NT2/D1 (cell line): ENCODE data around the gene FSIP1.

Experiments
- SUZ12 ChIP-seq: IDR thresholded peaks from 2 replicates; pipeline ENCODE4 v1.6.1; 2011; ENCODE audit not compliant: insufficient read length, insufficient read depth; ENCODE audit errors: extremely low read depth
- YY1 ChIP-seq: IDR thresholded peaks from 2 replicates; pipeline ENCODE4 v1.6.1; 2011; ENCODE audit not compliant: insufficient read length, insufficient read depth
- ZNF274 ChIP-seq: IDR thresholded peaks from 2 replicates; pipeline ENCODE4 v1.6.1; 2011; ENCODE audit warnings: mild to moderate bottlenecking, low read depth, low read length

- TF ChIP-seq YY1 = no peak
- no peak for TF ChIP-seq SUZ12
- no peak for TF ChIP-seq ZNF274
These were observed 1.3 kb downstream of the FSIP1 start for GRCh38 chr15:39781147-39781966.
